HEK293 (cell line): ENCODE data around the gene STARD3.

Experiments used
- CTCF ChIA-PET: fragments of 350-600 bp; formaldehyde crosslinking; extraction: SDS; loops from one replicate; lab custom pipeline; 2021; ENCODE audit warnings: antibody characterized with exemption; lab: Yijun Ruan, JAX
- POLR2A ChIA-PET: fragments of 300-600 bp; formaldehyde crosslinking; extraction: SDS; loops from one replicate; lab custom pipeline; 2020; ENCODE audit warnings: antibody characterized with exemption, inconsistent platforms; lab: Yijun Ruan, JAX
- H3K27ac ChIP-seq: fragments of 200-500 bp; sonication (Bioruptor generic); 2 replicates; pipeline ENCODE4 v1.5.1; 2014; ENCODE audit warnings: low read depth, low read length, control low read depth, inconsistent platforms; ENCODE audit errors: extremely low read depth
- H3K36me3 ChIP-seq, 2 experiments: fragments of 200-500 bp in 1 of 2; sonication (Bioruptor generic) in 1 of 2; 1 replicate in 1 of 2; 2 replicates in 1 of 2; pipeline ENCODE4 v1.5.1; 2014 to 2017; ENCODE audit warnings: inconsistent platforms in 2 of 2, low read length in 2 of 2; ENCODE audit not compliant: control insufficient read depth in 2 of 2, insufficient read depth in 1 of 2
- H3K4me1 ChIP-seq: fragments of 200-500 bp; sonication (Bioruptor generic); 2 replicates; pipeline ENCODE4 v1.5.1; 2014; ENCODE audit warnings: mild to moderate bottlenecking, low read length, inconsistent platforms; ENCODE audit not compliant: control insufficient read depth, insufficient read depth
- H3K4me3 ChIP-seq: 2 replicates; pipeline ENCODE4 v1.5.1; 2011; ENCODE audit warnings: low read depth, mild to moderate bottlenecking, control low read depth, low read length, moderate library complexity
- H3K9me3 ChIP-seq: fragments of 200-500 bp; sonication (Bioruptor generic); 2 replicates; pipeline ENCODE4 v1.5.1; 2014; ENCODE audit warnings: low read depth, low read length, inconsistent platforms; ENCODE audit not compliant: control insufficient read depth, insufficient read depth
- PBX3 ChIP-seq: sonication (generic); formaldehyde crosslinking; IDR thresholded peaks from 2 replicates; pipeline ENCODE4 v1.8.1; 2022; ENCODE audit warnings: mild to moderate bottlenecking, moderate library complexity, missing genetic modification reagents
- PRDM10 ChIP-seq: fragments of 450-650 bp; formaldehyde crosslinking; IDR thresholded peaks from 2 replicates; pipeline ENCODE4 v1.5.1; 2016; ENCODE audit warnings: missing biosample characterization, missing genetic modification characterization
- SP7 ChIP-seq: fragments of 450-650 bp; formaldehyde crosslinking; IDR thresholded peaks from 2 replicates; pipeline ENCODE4 v1.5.1; 2016; ENCODE audit warnings: missing biosample characterization, missing genetic modification characterization
- ZBTB6 ChIP-seq: fragments of 450-650 bp; formaldehyde crosslinking; IDR thresholded peaks from 2 replicates; pipeline ENCODE4 v1.5.1; 2017; ENCODE audit warnings: missing biosample characterization, missing genetic modification characterization
- ZNF18 ChIP-seq: fragments of 450-650 bp; formaldehyde crosslinking; IDR thresholded peaks from 2 replicates; pipeline ENCODE4 v1.5.1; 2016; ENCODE audit warnings: missing biosample characterization, missing genetic modification characterization
- ZNF600 ChIP-seq: fragments of 450-650 bp; formaldehyde crosslinking; IDR thresholded peaks from 2 replicates; pipeline ENCODE4 v1.5.1; 2016; ENCODE audit warnings: missing biosample characterization, missing genetic modification characterization
- ZNF645 ChIP-seq: fragments of 450-650 bp; formaldehyde crosslinking; IDR thresholded peaks from 2 replicates; pipeline ENCODE4; 2016; ENCODE audit warnings: missing biosample characterization, missing genetic modification characterization

Gene STARD3

GRCh38 chr17:39596543-39597267 lies 40.2 kb upstream of the STARD3 start (continued):
- TF ChIP-seq PRDM10 (tag by site-specific recombination) (no peak), ZBTB6 (tag by site-specific recombination) (no peak), ZNF645 (no peak), SP7 (tag by site-specific recombination) (no peak)

GRCh38 chr17:39597372-39598046 lies 39.4 kb upstream of the STARD3 start:
- Histone ChIP-seq H3K4me1 (peaks cover 4% of the 10 kb centered on the region; the same call in 1 of the 2 replicates), H3K9me3 (no peaks in the 10 kb centered on the region), H3K36me3 (no peaks in the 10 kb centered on the region), H3K27ac (no peak overlapping the region), H3K4me3 (no peak overlapping the region)
- CTCF ChIA-PET, result interaction anchor here (0.9 to 1.9 kb wide), 3 partner anchors 11 to 50 kb away, joined by 3 to 8 read pairs (median 3); no protein-coding TSS in a partner anchor
- POLR2A ChIA-PET, result interaction anchor here (0.6 kb wide), 1 partner anchor 10 kb away, joined by 6 read pairs; no protein-coding TSS in a partner anchor
- no peak for TF ChIP-seq ZNF18

GRCh38 chr17:39598047-39598481 lies 38.9 kb upstream of the STARD3 start:
- H3K27ac ChIP-seq, result no peak overlapping the region
- ChIA-PET POLR2A (interaction anchor here (0.6 kb wide), 1 partner anchor 9 kb away, joined by 6 read pairs; no protein-coding TSS in a partner anchor), CTCF (interaction anchor here (0.9 to 1.9 kb wide), 6 partner anchors 12 to 133 kb away, joined by 3 to 8 read pairs (median 4); no protein-coding TSS in a partner anchor)
- no peaks in the 10 kb centered on the region for H3K36me3 ChIP-seq
- no peaks in the 10 kb centered on the region for H3K9me3 ChIP-seq
- peaks cover 4% of the 10 kb centered on the region; the same call in 1 of the 2 replicates for H3K4me1 ChIP-seq
- no peak overlapping the region for H3K4me3 ChIP-seq
- TF ChIP-seq PBX3 (CRISPR knock-in tag) (no peak), ZNF600 (tag by site-specific recombination) (peak; percentile 46; the same call in 1 of the 2 replicates)
